Neural cell (in vitro differentiated cells): ENCODE measurements around the gene ETV3L. TPM values are rescaled to one million over a fixed set of nuclear protein-coding genes. Genes with fewer than 3 reads are reported as not detected.

ENCODE experiments used
- H2AFZ ChIP-seq: fragments of 200-600, 300-800 bp; sonication (generic), shearing (Covaris generic); 2 replicates; pipeline ENCODE4 v1.6.0; 2014; ENCODE audit warnings: low read depth, mild to moderate bottlenecking, antibody characterized with exemption, low read length, moderate library complexity
- H3F3A ChIP-seq: fragments of 200-600 bp; shearing (Covaris generic); 2 replicates; pipeline ENCODE4 v1.6.1; 2016; ENCODE audit warnings: mild to moderate bottlenecking, moderate library complexity, mixed read lengths, antibody characterized with exemption, low read length; ENCODE audit not compliant: insufficient read depth, poor library complexity, severe bottlenecking
- H3K27ac ChIP-seq: fragments of 200-600, 300-800 bp; sonication (generic), shearing (Covaris generic); 2 replicates; pipeline ENCODE4 v1.5.1; 2014; ENCODE audit warnings: mild to moderate bottlenecking, low read length, moderate library complexity
- H3K27me3 ChIP-seq: fragments of 300-800, 200-600 bp; sonication (generic), shearing (Covaris generic); 2 replicates; pipeline ENCODE4 v1.6.0; 2014; ENCODE audit warnings: mild to moderate bottlenecking, low read depth, low read length, moderate library complexity; ENCODE audit not compliant: insufficient read depth
- H3K36me3 ChIP-seq: fragments of 300-800, 200-600 bp; sonication (generic), shearing (Covaris generic); 2 replicates; pipeline ENCODE4 v1.5.1; 2014; ENCODE audit warnings: mild to moderate bottlenecking, antibody characterized with exemption, low read length, moderate library complexity; ENCODE audit not compliant: insufficient read depth
- H3K4me2 ChIP-seq: fragments of 300-800, 200-600 bp; sonication (generic), shearing (Covaris generic); 2 replicates; pipeline ENCODE4 v1.6.0; 2014; ENCODE audit warnings: mild to moderate bottlenecking, low read length
- H3K4me3 ChIP-seq: fragments of 300-800, 200-600 bp; sonication (generic), shearing (Covaris generic); 2 replicates; pipeline ENCODE4 v1.5.1; 2014; ENCODE audit warnings: mild to moderate bottlenecking, low read length, moderate library complexity
- H3K79me2 ChIP-seq: fragments of 200-600 bp; shearing (Covaris generic); replicated peaks from 2 replicates; pipeline ENCODE4 v1.6.0; 2014; ENCODE audit warnings: mild to moderate bottlenecking, low read length, moderate library complexity; ENCODE audit not compliant: insufficient read depth
- H3K9ac ChIP-seq: fragments of 300-800, 200-600 bp; sonication (generic), shearing (Covaris generic); 2 replicates; pipeline ENCODE4 v1.6.1; 2016; ENCODE audit warnings: mild to moderate bottlenecking, low read length, mixed read lengths
- H3K9me2 ChIP-seq: fragments of 200-600 bp; shearing (Covaris generic); 2 replicates; pipeline ENCODE4 v1.6.1; 2016; ENCODE audit warnings: mild to moderate bottlenecking, low read length, mixed read lengths; ENCODE audit not compliant: insufficient read depth
- H3K9me3 ChIP-seq: fragments of 200-600, 300-800 bp; sonication (generic), shearing (Covaris generic); 2 replicates; pipeline ENCODE4 v1.6.1; 2016; ENCODE audit warnings: mild to moderate bottlenecking, mixed run types, low read length, moderate library complexity, mixed read lengths
- H4K20me1 ChIP-seq: fragments of 200-600 bp; shearing (Covaris generic); 2 replicates; pipeline ENCODE4 v1.6.1; 2016; ENCODE audit warnings: mild to moderate bottlenecking, mixed run types; ENCODE audit not compliant: insufficient read depth
- CTCF ChIP-seq: fragments of 450-650 bp; IDR thresholded peaks from 2 replicates; pipeline ENCODE4 v1.5.1; 2014; ENCODE audit warnings: antibody characterized with exemption, mild to moderate bottlenecking, moderate library complexity; ENCODE audit not compliant: poor library complexity, severe bottlenecking
- EP300 ChIP-seq: fragments of 450-650 bp; conservative IDR thresholded peaks from 2 replicates; pipeline ENCODE4 v1.6.1; 2014; ENCODE audit warnings: antibody characterized with exemption, mild to moderate bottlenecking, moderate library complexity; ENCODE audit not compliant: poor library complexity, severe bottlenecking
- EZH2 ChIP-seq: fragments of 200-600, 300-800 bp; shearing (Covaris generic), sonication (generic); IDR thresholded peaks from 2 replicates; pipeline ENCODE4 v1.6.1; 2014; ENCODE audit warnings: antibody characterized with exemption, low read length, borderline replicate concordance, mild to moderate bottlenecking; ENCODE audit not compliant: insufficient read depth, poor library complexity, severe bottlenecking
- MXI1 ChIP-seq: fragments of 450-650 bp; conservative IDR thresholded peaks from 2 replicates; pipeline ENCODE4 v1.6.1; 2014; ENCODE audit warnings: antibody characterized with exemption, mild to moderate bottlenecking; ENCODE audit not compliant: poor library complexity, severe bottlenecking
- POLR2AphosphoS5 ChIP-seq: IDR thresholded peaks from 2 replicates; pipeline ENCODE4 v1.6.1; 2012
- RAD21 ChIP-seq: fragments of 450-650 bp; conservative IDR thresholded peaks from 2 replicates; pipeline ENCODE4 v1.6.1; 2014; ENCODE audit warnings: antibody characterized with exemption, mild to moderate bottlenecking, moderate library complexity
- REST ChIP-seq: IDR thresholded peaks from 2 replicates; pipeline ENCODE4 v1.6.1; 2012; ENCODE audit warnings: borderline replicate concordance
- SMC3 ChIP-seq: fragments of 450-650 bp; conservative IDR thresholded peaks from 2 replicates; pipeline ENCODE4 v1.6.1; 2014; ENCODE audit warnings: antibody characterized with exemption, mild to moderate bottlenecking, moderate library complexity; ENCODE audit not compliant: poor library complexity
- TAF1 ChIP-seq: IDR thresholded peaks from 2 replicates; pipeline ENCODE4 v1.6.1; 2012; ENCODE audit warnings: low read depth
- polyA plus RNA-seq: library from polyadenylated mRNA; depleted of rRNA; stranded (reverse); fragments of >200 nt; gene quantifications from 2 replicates; pipeline ENCODE4 v1.2.3, GENCODE V29; 2014

The ETV3L gene
- polyA plus RNA-seq, 1 donor from 2014 or later = not detected

- H3K9me3 ChIP-seq = no peaks in the 10 kb centered on the region
- H3K27ac ChIP-seq = no peak overlapping the region
- no peak overlapping the region for H2AFZ ChIP-seq
- H3F3A ChIP-seq = no peaks in the 10 kb centered on the region
- no peaks in the 10 kb centered on the region for H3K27me3 ChIP-seq
- no peaks in the 10 kb centered on the region for H3K79me2 ChIP-seq
- H3K36me3 ChIP-seq = no peaks in the 10 kb centered on the region
- TF ChIP-seq REST = no peak
- TF ChIP-seq MXI1 = no peak
- no peak for TF ChIP-seq CTCF
- no peak for TF ChIP-seq EZH2
- TF ChIP-seq POLR2AphosphoS5 = no peak
- no peak overlapping the region for H3K4me3 ChIP-seq
- H3K9ac ChIP-seq = no peak overlapping the region
- H4K20me1 ChIP-seq = no peaks in the 10 kb centered on the region
- H3K9me2 ChIP-seq = no peaks in the 10 kb centered on the region
- no peak overlapping the region for H3K4me2 ChIP-seq
Measured at GRCh38 chr1:157145076-157145475, 45.5 kb upstream of the ETV3L start.

- TF ChIP-seq MXI1 (no peak), EZH2 (no peak), CTCF (no peak), SMC3 (no peak), TAF1 (no peak), RAD21 (no peak), EP300 (no peak), REST (no peak), POLR2AphosphoS5 (no peak)
- Histone ChIP-seq H3K36me3 (no peaks in the 10 kb centered on the region), H2AFZ (no peak overlapping the region), H3K4me3 (no peak overlapping the region), H3K79me2 (no peaks in the 10 kb centered on the region), H3K9me2 (no peaks in the 10 kb centered on the region), H3K4me2 (no peak overlapping the region), H4K20me1 (no peaks in the 10 kb centered on the region), H3K9ac (no peak overlapping the region), H3K27ac (no peak overlapping the region), H3K27me3 (no peaks in the 10 kb centered on the region), H3K9me3 (no peaks in the 10 kb centered on the region), H3F3A (no peaks in the 10 kb centered on the region)
Measured at GRCh38 chr1:157144509-157144908, 44.9 kb upstream of the ETV3L start.
